Activated B cell treated with CpG ODN at 0.5 μM for 24 hours (primary cell): Measurements from ENCODE around the gene DDX50. TPM values are rescaled to one million over a fixed set of nuclear protein-coding genes. Genes with fewer than 3 reads are reported as not detected.
A peak's percentile ranks its signal among the peaks of the same experiment; 100 is the strongest.

Source experiments
- ATAC-seq: fragments of 200-7000 bp; cut with Tn5 transposase; one replicate; pipeline ENCODE4 v1.10.0; 2021; ENCODE audit warnings: low read depth, mild to moderate bottlenecking, moderate library complexity
- CTCF ChIA-PET: fragments of 350-600 bp; sonication (Branson Sonifier 250); formaldehyde crosslinking; loops from one replicate; lab custom pipeline; 2021; ENCODE audit warnings: antibody characterized with exemption; lab: Charles Lee
- POLR2A ChIA-PET: fragments of 350-600 bp; sonication (Branson Sonifier 250); formaldehyde crosslinking; loops from one replicate; lab custom pipeline; 2021; ENCODE audit warnings: antibody characterized with exemption; lab: Charles Lee
- DNase-seq: peaks from one replicate; pipeline ENCODE4 v3.0.0; 2022
- H3K27ac Mint-ChIP-seq: one replicate; pipeline ENCODE4 v1.8.0; 2020; ENCODE audit warnings: mixed read lengths
- H3K27me3 Mint-ChIP-seq: one replicate; pipeline ENCODE4 v1.8.0; 2021; ENCODE audit warnings: mixed read lengths
- H3K36me3 Mint-ChIP-seq: one replicate; pipeline ENCODE4 v1.8.0; 2021; ENCODE audit warnings: low read depth, mixed read lengths
- H3K4me1 Mint-ChIP-seq: one replicate; pipeline ENCODE4 v1.8.0; 2021; ENCODE audit warnings: mixed read lengths
- H3K4me3 Mint-ChIP-seq: one replicate; pipeline ENCODE4 v1.8.0; 2020; ENCODE audit warnings: mild to moderate bottlenecking, mixed read lengths
- H3K9me3 Mint-ChIP-seq: one replicate; pipeline ENCODE4 v1.8.0; 2020; ENCODE audit warnings: mixed read lengths
- CTCF ChIP-seq: fragments of 200-600 bp; IDR thresholded peaks from one replicate; pipeline ENCODE4 v1.8.0; 2022; ENCODE audit warnings: antibody characterized with exemption, mild to moderate bottlenecking
- intact Hi-C: fragments of 100-400 bp; cut with micrococcal nuclease; formaldehyde crosslinking; loops from one replicate; pipeline ENCODE4 v1.15.1; 2024
- total RNA-seq: library from RNA; stranded (reverse); gene quantifications from 2 replicates; pipeline ENCODE4 v1.2.3, GENCODE V29; 2022

Gene DDX50
- total RNA-seq, 1 donor from 2014 or later: 41.7 TPM

GRCh38 chr10:68989317-68989990, 88.3 kb downstream of the DDX50 start:
- intact Hi-C loops: loop anchor here (10.0 kb wide), 1 partner anchor 195 kb away; the partner anchor contains the start of gene SUPV3L1
- no peak for TF ChIP-seq CTCF
- Mint-ChIP-seq H3K4me1 (peaks cover 40% of the 10 kb centered on the region), H3K9me3 (no peaks in the 10 kb centered on the region), H3K27me3 (no peaks in the 10 kb centered on the region), H3K4me3 (peak overlapping the region; percentile 97), H3K36me3 (peaks cover 19% of the 10 kb centered on the region), H3K27ac (peak overlapping the region; percentile 88)
- DNase-seq (no peak), ATAC-seq (no peak)
- ChIA-PET POLR2A (interaction anchor here (1.8 kb wide), 1 partner anchor 33 kb away, joined by 9 read pairs; the partner anchor contains the start of gene DDX21), CTCF (interaction anchor here (3.2 kb wide), 1 partner anchor 104 kb away, joined by 16 read pairs; no protein-coding TSS in a partner anchor)

GRCh38 chr10:68992636-68993440, 91.7 kb downstream of the DDX50 start:
- Mint-ChIP-seq H3K4me1 (peaks cover 43% of the 10 kb centered on the region), H3K36me3 (peaks cover 5% of the 10 kb centered on the region), H3K9me3 (no peaks in the 10 kb centered on the region), H3K27me3 (no peaks in the 10 kb centered on the region), H3K27ac (no peak overlapping the region), H3K4me3 (no peak overlapping the region)
- TF ChIP-seq CTCF: no peak
- CTCF ChIA-PET: no interaction called here
- ATAC-seq (no peak), DNase-seq (no peak)
- POLR2A ChIA-PET: interaction anchor here (0.6 to 1.4 kb wide), 3 partner anchors 7 to 37 kb away, joined by 3 to 5 read pairs (median 4); partner anchors contain the start of gene DDX21
- intact Hi-C loops: no loop called here

Other genes starting within 250 kb of the DDX50 start
- 88.2 and 98.8 TPM in 2 replicates for gene CCAR1, start 180.1 kb upstream of the DDX50 start, total RNA-seq
- gene STOX1, start 73.8 kb upstream of the DDX50 start, total RNA-seq: 0.10 and 0.16 TPM in 2 replicates
- gene DDX21, start 54.9 kb downstream of the DDX50 start, total RNA-seq: 111 and 112 TPM in 2 replicates
- 6.5 and 7.7 TPM in 2 replicates for gene KIFBP, start 87.5 kb downstream of the DDX50 start, total RNA-seq
- gene SRGN, start 186.8 kb downstream of the DDX50 start, total RNA-seq: 91.4 and 95.5 TPM in 2 replicates
- 25.9 and 29.5 TPM in 2 replicates for gene VPS26A, start 222.9 kb downstream of the DDX50 start, total RNA-seq